ENCODE measurements around the gene SPG7. TPM values are rescaled to one million over a fixed set of nuclear protein-coding genes. Genes with fewer than 3 reads are reported as not detected.
A peak's percentile ranks its signal among the peaks of the same experiment; 100 is the strongest.

SPG7 gene
- total RNA-seq, 1 donor from 2014 or later = 122 TPM

GRCh38 chr16:89517128-89517527, 8.9 kb downstream of the SPG7 start:
- peak overlapping the region; percentile 99 for H3K27ac Mint-ChIP-seq
- peaks cover 24% of the 10 kb centered on the region for H3K4me1 Mint-ChIP-seq
- H3K4me3 Mint-ChIP-seq = peak overlapping the region; percentile 64
- Histone ChIP-seq H3K79me2 (ENCODE audit: low read depth) (peaks cover 55% of the 10 kb centered on the region), H4K20me1 (ENCODE audit: low read depth) (peaks cover 36% of the 10 kb centered on the region), H3K27ac (no peak overlapping the region), H3K4me1 (no peaks in the 10 kb centered on the region), H3K4me2 (no peak overlapping the region), H3F3A (ENCODE audit: low read depth) (no peaks in the 10 kb centered on the region), H3K9ac (no peak overlapping the region), H3K27me3 (no peaks in the 10 kb centered on the region), H2AFZ (replicated peaks) (no peak overlapping the region), H3K36me3 (peaks cover 3% of the 10 kb centered on the region), H3K4me3 (no peak overlapping the region), H3K9me3 (ENCODE audit: low read depth) (no peaks in the 10 kb centered on the region)
- peaks cover 11% of the 10 kb centered on the region for H3K9me3 Mint-ChIP-seq
- H3K36me3 Mint-ChIP-seq = peaks cover 40% of the 10 kb centered on the region
- no peak for TF ChIP-seq CTCF (IDR thresholded peaks at IDR 0.05)
- no peak for TF ChIP-seq EZH2 (IDR thresholded peaks at IDR 0.05)
- no peak for TF ChIP-seq EZH2phosphoT487 (IDR thresholded peaks at IDR 0.05)
- no peak for DNase-seq (ENCODE audit: low spot score)
- peaks cover 7% of the 10 kb centered on the region for H3K27me3 Mint-ChIP-seq (ENCODE audit: insufficient read depth, low read depth)

- H3K27ac Mint-ChIP-seq = no peak overlapping the region
These were observed 11.7 kb downstream of the SPG7 start for GRCh38 chr16:89519881-89520280.

GRCh38 chr16:89522287-89522686, 14.1 kb downstream of the SPG7 start:
- Histone ChIP-seq H3K9me3 (ENCODE audit: low read depth) (no peaks in the 10 kb centered on the region), H3F3A (ENCODE audit: low read depth) (no peaks in the 10 kb centered on the region), H3K4me3 (no peak overlapping the region), H3K4me2 (no peak overlapping the region), H3K27ac (no peak overlapping the region), H3K4me1 (no peaks in the 10 kb centered on the region), H4K20me1 (ENCODE audit: low read depth) (peaks cover 43% of the 10 kb centered on the region), H3K79me2 (ENCODE audit: low read depth) (peaks cover 49% of the 10 kb centered on the region), H3K9ac (no peak overlapping the region), H3K36me3 (peaks cover 3% of the 10 kb centered on the region), H2AFZ (replicated peaks) (no peak overlapping the region), H3K27me3 (no peaks in the 10 kb centered on the region)
- peaks cover 9% of the 10 kb centered on the region for H3K9me3 Mint-ChIP-seq
- no peak for DNase-seq (ENCODE audit: low spot score)
- H3K4me3 Mint-ChIP-seq = no peak overlapping the region
- no peak overlapping the region for H3K27ac Mint-ChIP-seq
- peaks cover 5% of the 10 kb centered on the region for H3K27me3 Mint-ChIP-seq (ENCODE audit: insufficient read depth, low read depth)
- peaks cover 46% of the 10 kb centered on the region for H3K36me3 Mint-ChIP-seq
- TF ChIP-seq EZH2phosphoT487 (IDR thresholded peaks at IDR 0.05) (no peak), EZH2 (IDR thresholded peaks at IDR 0.05) (no peak), CTCF (IDR thresholded peaks at IDR 0.05) (no peak)
- H3K4me1 Mint-ChIP-seq = peaks cover 14% of the 10 kb centered on the region

More at GRCh38 chr16:89519881-89520280, 11.7 kb downstream of the SPG7 start:
- Histone ChIP-seq H3K4me1 (no peaks in the 10 kb centered on the region), H3F3A (ENCODE audit: low read depth) (no peaks in the 10 kb centered on the region), H3K27ac (no peak overlapping the region), H3K4me3 (no peak overlapping the region), H3K9me3 (ENCODE audit: low read depth) (no peaks in the 10 kb centered on the region), H3K79me2 (ENCODE audit: low read depth) (peaks cover 55% of the 10 kb centered on the region), H4K20me1 (ENCODE audit: low read depth) (peaks cover 39% of the 10 kb centered on the region), H3K4me2 (no peak overlapping the region), H2AFZ (replicated peaks) (no peak overlapping the region), H3K27me3 (no peaks in the 10 kb centered on the region), H3K9ac (no peak overlapping the region), H3K36me3 (no peaks in the 10 kb centered on the region)
- Mint-ChIP-seq H3K9me3 (peaks cover 11% of the 10 kb centered on the region), H3K4me1 (peaks cover 24% of the 10 kb centered on the region), H3K36me3 (peaks cover 40% of the 10 kb centered on the region), H3K4me3 (no peak overlapping the region), H3K27me3 (ENCODE audit: insufficient read depth, low read depth) (peaks cover 5% of the 10 kb centered on the region)
- TF ChIP-seq EZH2 (IDR thresholded peaks at IDR 0.05) = no peak
- TF ChIP-seq EZH2phosphoT487 (IDR thresholded peaks at IDR 0.05) = no peak
- no peak for DNase-seq (ENCODE audit: low spot score)

GRCh38 chr16:89523680-89524344, 15.6 kb downstream of the SPG7 start:
- no peak overlapping the region for H3K27ac Mint-ChIP-seq
- H3K27me3 ChIP-seq = no peaks in the 10 kb centered on the region
- H4K20me1 ChIP-seq (ENCODE audit: low read depth) = peaks cover 35% of the 10 kb centered on the region
- no peak overlapping the region for H3K9ac ChIP-seq
- H3K9me3 ChIP-seq (ENCODE audit: low read depth) = no peaks in the 10 kb centered on the region
- DNase-seq (ENCODE audit: low spot score) = no peak
- H3K27ac ChIP-seq = no peak overlapping the region
- TF ChIP-seq EZH2phosphoT487 (IDR thresholded peaks at IDR 0.05) (no peak), EZH2 (IDR thresholded peaks at IDR 0.05) (no peak), CTCF (IDR thresholded peaks at IDR 0.05) (no peak)
- H3K4me3 Mint-ChIP-seq = no peak overlapping the region
- H3K4me3 ChIP-seq = no peak overlapping the region
- peaks cover 3% of the 10 kb centered on the region for H3K36me3 ChIP-seq
- peaks cover 5% of the 10 kb centered on the region for H3K27me3 Mint-ChIP-seq (ENCODE audit: insufficient read depth, low read depth)
- H3K79me2 ChIP-seq (ENCODE audit: low read depth) = peaks cover 39% of the 10 kb centered on the region
- no peaks in the 10 kb centered on the region for H3F3A ChIP-seq (ENCODE audit: low read depth)
- H3K4me1 ChIP-seq = no peaks in the 10 kb centered on the region
- no peak overlapping the region for H2AFZ ChIP-seq (replicated peaks)
- no peaks in the 10 kb centered on the region for H3K4me1 Mint-ChIP-seq
- no peak overlapping the region for H3K4me2 ChIP-seq
- H3K36me3 Mint-ChIP-seq = peaks cover 38% of the 10 kb centered on the region
- no peaks in the 10 kb centered on the region for H3K9me3 Mint-ChIP-seq
